H1 (cell line): ENCODE results near the gene POLR1H. TPM values are rescaled to one million over a fixed set of nuclear protein-coding genes. Genes with fewer than 3 reads are reported as not detected.

Source experiments
- polyA plus RNA-seq, 7 experiments: library from polyadenylated mRNA; depleted of rRNA in 3 of 7; stranded (reverse) in 5 of 7; unstranded in 2 of 7; fragments of >200 nt in 5 of 7; fragments of 200-250 nt in 2 of 7; gene quantifications; 1 replicate in 5 of 7; 2 replicates in 1 of 7; 4 replicates in 1 of 7; pipeline versions ENCODE4 v1.2.1 to v1.2.3, GENCODE V29; 2011 to 2013; ENCODE audit warnings: missing spikeins in 2 of 7, mixed read lengths in 2 of 7
- total RNA-seq: library from RNA; stranded (reverse); fragmentation: NEBNext Ultra II Directional; extraction: Animal tissue kit (Norgen Biotek cat#: 25700); gene quantifications from 2 replicates; pipeline ENCODE4 v1.2.1, GENCODE V29; 2021
- TF ChIP-seq, protein P1 (sequence below): IDR thresholded peaks from 2 replicates; pipeline ENCODE4 v1.6.1; 2012; ENCODE audit warnings: inconsistent platforms

Gene POLR1H
- total and polyA plus RNA-seq, 2 of the 8 experiments (the other 6 are each of a cell fraction or from before 2014, with no cell fraction given), result 31.5 to 82.2 TPM

DNA sequence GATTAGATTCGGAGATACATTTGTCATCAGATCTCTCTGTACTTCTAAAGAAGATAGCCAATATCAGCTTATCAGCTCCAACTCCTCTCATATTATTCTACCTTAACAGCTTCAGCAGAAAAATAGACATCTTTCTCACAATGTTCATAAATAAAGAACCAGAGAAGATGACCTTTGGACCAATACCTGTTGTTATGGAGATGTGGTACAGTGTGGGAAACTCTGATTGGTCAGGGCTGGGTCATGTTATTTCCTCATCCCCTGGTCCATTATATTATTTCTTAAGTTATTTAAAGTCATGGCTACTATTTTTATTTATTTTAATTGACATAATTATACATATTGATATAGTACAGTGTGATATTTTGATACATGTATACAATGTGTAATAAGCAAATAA, 35.9 kb upstream of the POLR1H start (continued):
- TF ChIP-seq, protein P1, sequence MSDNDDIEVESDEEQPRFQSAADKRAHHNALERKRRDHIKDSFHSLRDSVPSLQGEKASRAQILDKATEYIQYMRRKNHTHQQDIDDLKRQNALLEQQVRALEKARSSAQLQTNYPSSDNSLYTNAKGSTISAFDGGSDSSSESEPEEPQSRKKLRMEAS, result no peak
